IMR-90 (cell line): ENCODE results near the gene JPH4. TPM values are rescaled to one million over a fixed set of nuclear protein-coding genes. Genes with fewer than 3 reads are reported as not detected.

Source experiments
- ATAC-seq: fragments of 200-7000 bp; cut with Tn5 transposase; 2 replicates; pipeline ENCODE4 v1.9.1; 2020; ENCODE audit warnings: low read depth, mild to moderate bottlenecking, moderate library complexity
- BruUV-seq: library from RNA; stranded (reverse); fragments of 400-500 nt; replicated peaks from 2 replicates; lab custom pipeline; 2021; lab: Mats Ljungman, UMichigan
- CTCF ChIA-PET: fragments of 300-600 bp; formaldehyde crosslinking; extraction: SDS; loops from one replicate; lab custom pipeline; 2021; ENCODE audit warnings: antibody characterized with exemption; lab: Yijun Ruan, JAX
- POLR2A ChIA-PET: fragments of 300-600 bp; sonication (Branson Sonifier 250); formaldehyde crosslinking; loops from one replicate; lab custom pipeline; 2022; ENCODE audit warnings: antibody characterized with exemption; ENCODE audit not compliant: unreplicated experiment; lab: Charles Lee
- DNase-seq: peaks from one replicate; pipeline ENCODE4 v3.0.0; 2013
- H2AFZ ChIP-seq: replicated peaks from 2 replicates; pipeline ENCODE3; 2013; ENCODE audit warnings: low read length, mild to moderate bottlenecking; ENCODE audit not compliant: poor library complexity
- H2AK5ac ChIP-seq: 2 replicates; pipeline ENCODE4 v1.6.1; 2013; ENCODE audit warnings: low read depth, low read length, inconsistent platforms
- H2AK9ac ChIP-seq: replicated peaks from 2 replicates; pipeline ENCODE3; 2013; ENCODE audit warnings: mild to moderate bottlenecking, low read depth, low read length, moderate library complexity; ENCODE audit not compliant: poor library complexity
- H2BK120ac ChIP-seq: 2 replicates; pipeline ENCODE4 v1.6.1; 2013; ENCODE audit warnings: low read depth, low read length, inconsistent platforms
- H2BK15ac ChIP-seq: 3 replicates; pipeline ENCODE4 v1.6.1; 2013; ENCODE audit warnings: low read depth, low read length, inconsistent platforms
- H2BK20ac ChIP-seq: 2 replicates; pipeline ENCODE4 v1.6.1; 2013; ENCODE audit warnings: low read depth, mild to moderate bottlenecking, inconsistent platforms, low read length, moderate library complexity
- H2BK5ac ChIP-seq: 2 replicates; pipeline ENCODE4 v1.6.1; 2013; ENCODE audit warnings: mild to moderate bottlenecking, low read depth, low read length, inconsistent platforms; ENCODE audit not compliant: poor library complexity, severe bottlenecking
- H3K14ac ChIP-seq: replicated peaks from 2 replicates; pipeline ENCODE4 v1.6.1; 2013; ENCODE audit warnings: low read depth, low read length, inconsistent platforms
- H3K18ac ChIP-seq: 2 replicates; pipeline ENCODE4 v1.6.1; 2013; ENCODE audit warnings: low read depth, low read length, control low read depth
- H3K23ac ChIP-seq: 2 replicates; pipeline ENCODE4 v1.6.1; 2013; ENCODE audit warnings: low read depth, low read length, inconsistent platforms
- H3K27ac ChIP-seq: 2 replicates; pipeline ENCODE4 v1.5.1; 2013; ENCODE audit warnings: mild to moderate bottlenecking, control low read depth, low read length; ENCODE audit not compliant: insufficient read depth
- H3K27me3 ChIP-seq: 2 replicates; pipeline ENCODE4 v1.6.1; 2013; ENCODE audit warnings: low read length; ENCODE audit not compliant: control insufficient read depth, insufficient read depth
- H3K36me3 ChIP-seq: 2 replicates; pipeline ENCODE4 v1.6.1; 2013; ENCODE audit warnings: low read length, mixed read lengths; ENCODE audit not compliant: control insufficient read depth, insufficient read depth
- H3K4ac ChIP-seq: 2 replicates; pipeline ENCODE4 v1.6.1; 2013; ENCODE audit warnings: low read depth, low read length, inconsistent platforms
- H3K4me1 ChIP-seq: 2 replicates; pipeline ENCODE4 v1.6.1; 2013; ENCODE audit warnings: low read length, mixed read lengths; ENCODE audit not compliant: control insufficient read depth, insufficient read depth
- H3K4me2 ChIP-seq: 2 replicates; pipeline ENCODE4 v1.6.1; 2013; ENCODE audit warnings: low read depth, mild to moderate bottlenecking, control low read depth, low read length, moderate library complexity
- H3K4me3 ChIP-seq: 2 replicates; pipeline ENCODE4 v1.5.1; 2013; ENCODE audit warnings: low read depth, mild to moderate bottlenecking, control low read depth, low read length, moderate library complexity; ENCODE audit not compliant: insufficient read depth
- H3K56ac ChIP-seq: 2 replicates; pipeline ENCODE4 v1.6.1; 2013; ENCODE audit warnings: low read length, inconsistent platforms; ENCODE audit not compliant: insufficient read depth; ENCODE audit errors: extremely low read depth
- H3K79me1 ChIP-seq, 2 experiments: 2 replicates each; pipeline ENCODE4 v1.6.1; 2013; ENCODE audit warnings: low read length in 2 of 2, inconsistent platforms in 1 of 2, low read depth in 1 of 2
- H3K9ac ChIP-seq: 2 replicates; pipeline ENCODE4 v1.6.1; 2013; ENCODE audit warnings: low read depth, low read length, control low read depth
- H3K9me1 ChIP-seq: 2 replicates; pipeline ENCODE4 v1.6.1; 2013; ENCODE audit warnings: low read length, inconsistent platforms; ENCODE audit not compliant: insufficient read depth
- H3K9me3 ChIP-seq: 2 replicates; pipeline ENCODE4 v1.6.1; 2013; ENCODE audit warnings: low read length; ENCODE audit not compliant: control insufficient read depth, insufficient read depth
- H4K20me1 ChIP-seq: 2 replicates; pipeline ENCODE4 v1.6.1; 2013; ENCODE audit warnings: low read length, inconsistent platforms; ENCODE audit not compliant: insufficient read depth
- H4K5ac ChIP-seq: 2 replicates; pipeline ENCODE4 v1.6.1; 2013; ENCODE audit warnings: mild to moderate bottlenecking, low read depth, low read length, control low read depth
- H4K8ac ChIP-seq, 2 experiments: 2 replicates each; pipeline ENCODE4 v1.6.1; 2013; ENCODE audit warnings: low read depth in 2 of 2, low read length in 2 of 2, control low read depth in 1 of 2, inconsistent platforms in 1 of 2
- H4K91ac ChIP-seq: 2 replicates; pipeline ENCODE4 v1.6.1; 2013; ENCODE audit warnings: low read depth, low read length, inconsistent platforms; ENCODE audit not compliant: insufficient read depth
- MAZ ChIP-seq: IDR thresholded peaks from 2 replicates; pipeline ENCODE4 v1.6.1; 2012; ENCODE audit warnings: low read depth, mild to moderate bottlenecking, low read length, improper control_type of control experiment, moderate library complexity, borderline replicate concordance
- WGBS, 2 experiments: methylation state at CpG; one replicate each; pipeline versions ENCODE4 v1.1.5 to v1.1.7; 2013; ENCODE audit warnings: missing lambda C conversion rate in 2 of 2; ENCODE audit not compliant: insufficient read length in 1 of 2; ENCODE audit errors: extremely low coverage in 2 of 2; 5-methylcytosine and 5-hydroxymethylcytosine counted together
- dilution Hi-C: fragments of 300-500 bp; cut with HindIII; formaldehyde crosslinking; loops from one replicate; pipeline ENCODE4 v1.14.3; 2018; ENCODE audit warnings: low sequenced_read_pairs; ENCODE audit not compliant: unreplicated experiment
- in situ Hi-C: fragments of 300-500 bp; cut with MboI; formaldehyde crosslinking; loops from 3 replicates; pipeline ENCODE4 v1.14.3; 2019; ENCODE audit warnings: low sequenced_read_pairs, inconsistent platforms, mixed read lengths
- intact Hi-C: fragments of 100-400 bp; cut with micrococcal nuclease; formaldehyde crosslinking; loops from 2 replicates; pipeline ENCODE4 v1.10.0; 2022
- polyA plus RNA-seq, 3 experiments: library from polyadenylated mRNA; depleted of rRNA; stranded (reverse); fragments of >200 nt; gene quantifications; 2 replicates each; pipeline ENCODE4 v1.2.3, GENCODE V29; 2012; ENCODE audit warnings: low replicate concordance in 1 of 3
- total RNA-seq: library from RNA; depleted of rRNA; stranded (reverse); fragments of >200 nt; gene quantifications from 2 replicates; pipeline ENCODE4 v1.2.3, GENCODE V29; 2012

Gene JPH4
- total and polyA plus RNA-seq, 2 of the 4 experiments (the other 2 are of a cell fraction) = not detected

GRCh38 chr14:23610815-23611289 lies 32.3 kb upstream of the JPH4 start:
- Histone ChIP-seq H3K4me2 (no peak overlapping the region), H4K91ac (no peak overlapping the region), H3K14ac (no peak overlapping the region), H3K27me3 (peaks cover 5% of the 10 kb centered on the region), H2AK9ac (no peak overlapping the region), H4K20me1 (no peaks in the 10 kb centered on the region), H2BK20ac (no peak overlapping the region), H3K18ac (no peak overlapping the region), H2BK5ac (no peak overlapping the region), H2AK5ac (no peak overlapping the region), H3K9me1 (no peaks in the 10 kb centered on the region), H4K8ac (no peak overlapping the region), H3K23ac (no peak overlapping the region), H3K79me1 (no peaks in the 10 kb centered on the region), H2BK15ac (no peak overlapping the region), H3K9me3 (no peaks in the 10 kb centered on the region), H3K9ac (no peak overlapping the region), H3K56ac (no peak overlapping the region), H2BK120ac (no peak overlapping the region), H2AFZ (no peak overlapping the region), H3K4ac (no peak overlapping the region), H4K5ac (no peak overlapping the region), H3K36me3 (no peaks in the 10 kb centered on the region), H3K27ac (no peak overlapping the region), H3K4me3 (no peak overlapping the region), H3K4me1 (no peaks in the 10 kb centered on the region)
- no TSS peak for BruUV-seq
- in situ Hi-C loops (no loop called here), intact Hi-C loops (no loop called here), dilution Hi-C loops (no loop called here)
- ATAC-seq (no peak), DNase-seq (no peak)
- TF ChIP-seq MAZ = no peak
- ChIA-PET POLR2A (no interaction called here), CTCF (no interaction called here)
- no CpG with 5 or more reads among the region's 4 CpGs for WGBS, 2 experiments
